GM12891 (cell line): ENCODE measurements around the gene POGLUT3.

ENCODE experiments used
- DNase-seq: peaks from one replicate; pipeline ENCODE4 v3.0.0; 2011; ENCODE audit warnings: low spot score; ENCODE audit not compliant: insufficient read length
- FAIRE-seq: peaks from 2 replicates; lab custom pipeline; 2011; peaks lifted over from hg19 to GRCh38; lab: Jason Lieb, UNC
- PAX5 ChIP-seq: IDR thresholded peaks from 2 replicates; pipeline ENCODE4 v1.6.1; 2011; ENCODE audit warnings: low read length, moderate library complexity, mild to moderate bottlenecking; ENCODE audit not compliant: insufficient read depth, severe bottlenecking
- POLR2A ChIP-seq: IDR thresholded peaks from 2 replicates; pipeline ENCODE4 v1.6.1; 2011; ENCODE audit warnings: low read depth, low read length, control low read depth
- POLR2AphosphoS5 ChIP-seq: IDR thresholded peaks from 2 replicates; pipeline ENCODE4 v1.6.1; 2011; ENCODE audit warnings: low read depth, low read length, control low read depth
- POU2F2 ChIP-seq: IDR thresholded peaks from 2 replicates; pipeline ENCODE4 v1.6.1; 2011; ENCODE audit warnings: low read depth, mild to moderate bottlenecking, control low read depth, low read length, moderate library complexity
- SPI1 ChIP-seq: IDR thresholded peaks from 2 replicates; pipeline ENCODE4 v1.6.1; 2011; ENCODE audit warnings: low read depth, low read length, control low read depth
- TAF1 ChIP-seq: IDR thresholded peaks from 2 replicates; pipeline ENCODE4 v1.6.1; 2011; ENCODE audit warnings: low read depth, low read length, control low read depth

POGLUT3 gene

DNA sequence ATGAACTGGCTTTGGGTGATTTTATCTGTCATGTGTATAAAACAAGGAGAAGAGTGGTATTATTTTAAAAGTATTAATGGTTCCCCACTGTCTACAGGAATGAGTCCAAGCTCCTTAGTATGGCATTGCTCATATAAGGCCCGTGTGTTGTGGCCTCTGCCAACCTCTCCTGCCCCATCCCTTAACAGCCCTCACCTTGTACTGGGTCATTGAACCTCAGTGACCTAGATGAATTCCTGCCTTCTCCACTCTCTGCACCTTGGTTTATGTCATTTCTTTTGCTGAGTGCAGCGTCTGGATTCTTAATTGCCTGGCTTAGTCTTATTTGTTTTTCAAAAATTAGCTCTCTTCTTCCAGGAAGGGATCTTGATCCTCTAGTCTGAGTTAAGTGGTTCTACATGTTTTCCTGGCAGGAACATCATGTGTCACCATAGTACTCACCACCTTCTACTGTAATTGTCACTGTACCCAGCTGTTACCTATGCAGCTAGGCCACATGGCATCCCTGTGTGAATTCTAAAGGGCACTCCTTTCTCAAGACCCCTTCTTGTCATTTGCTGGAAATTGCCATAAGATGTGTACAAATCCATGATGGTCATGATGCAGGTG lies 36.2 kb upstream of the POGLUT3 start:
- TF ChIP-seq PAX5 (no peak), SPI1 (no peak), TAF1 (no peak), POU2F2 (no peak), POLR2AphosphoS5 (no peak), POLR2A (no peak)
- FAIRE-seq (no peak), DNase-seq (no peak)

GRCh38 chr11:108530426-108530825 lies 32.2 kb upstream of the POGLUT3 start:
- FAIRE-seq, result no peak
- TF ChIP-seq POLR2AphosphoS5, result no peak
- no peak for DNase-seq

DNA sequence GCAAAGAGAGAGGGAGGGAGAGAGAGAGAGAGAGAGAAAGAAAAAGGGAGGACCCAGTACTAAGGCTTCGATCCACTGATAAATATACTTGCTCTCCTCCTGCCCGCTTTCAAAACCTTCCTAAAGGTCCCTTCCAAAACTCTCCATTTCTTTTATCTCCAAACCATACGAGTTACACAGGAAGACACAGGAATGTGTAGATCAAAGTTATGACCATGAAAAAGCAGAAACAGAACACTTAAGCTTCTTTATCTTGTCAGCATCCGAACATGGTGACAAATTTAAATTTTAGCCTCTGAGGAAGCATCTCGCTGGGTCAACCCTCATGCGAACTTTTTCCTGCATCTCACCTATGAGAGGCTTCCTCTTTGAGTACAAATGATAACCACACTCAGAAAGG lies 29.2 kb upstream of the POGLUT3 start:
- no peak for FAIRE-seq
- TF ChIP-seq POU2F2 (no peak), SPI1 (no peak), POLR2A (no peak), TAF1 (no peak), POLR2AphosphoS5 (no peak), PAX5 (no peak)
- no peak for DNase-seq

GRCh38 chr11:108525161-108525560 lies 27.0 kb upstream of the POGLUT3 start:
- no peak for DNase-seq
- TF ChIP-seq TAF1, result no peak
- TF ChIP-seq POU2F2, result no peak
- no peak for TF ChIP-seq PAX5
- no peak for TF ChIP-seq POLR2AphosphoS5
- FAIRE-seq, result no peak

GRCh38 chr11:108524422-108524821 lies 26.2 kb upstream of the POGLUT3 start:
- FAIRE-seq (no peak), DNase-seq (no peak)
- TF ChIP-seq POU2F2 (no peak), TAF1 (no peak), POLR2AphosphoS5 (no peak), PAX5 (no peak), POLR2A (no peak), SPI1 (no peak)

GRCh38 chr11:108522318-108522717 lies 24.1 kb upstream of the POGLUT3 start:
- no peak for TF ChIP-seq POLR2AphosphoS5
- no peak for TF ChIP-seq POU2F2
- no peak for TF ChIP-seq TAF1
- 0 out of 2 replicates have a peak, but pooled peaks have one; percentile 2 for TF ChIP-seq SPI1
- FAIRE-seq (no peak), DNase-seq (no peak)

DNA sequence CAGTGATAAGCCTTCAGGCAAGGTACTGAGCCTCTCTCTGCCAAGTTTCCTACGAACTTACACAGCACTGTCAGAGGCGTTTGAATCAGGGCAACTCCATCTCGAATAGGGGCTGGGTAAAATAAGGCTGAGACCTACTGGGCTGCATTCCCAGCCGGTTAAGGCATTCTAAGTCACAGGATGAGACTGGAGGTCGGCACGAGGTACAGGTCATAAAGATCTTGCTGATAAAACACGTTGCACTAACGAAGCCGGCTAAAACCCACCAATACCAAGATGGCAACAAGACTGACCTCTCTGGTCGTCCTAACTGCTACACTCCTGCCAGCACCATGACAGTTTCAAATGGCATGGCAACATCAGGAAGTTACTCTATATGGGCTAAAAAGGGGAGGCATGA lies 20.4 kb upstream of the POGLUT3 start:
- TF ChIP-seq POU2F2, result no peak
- no peak for TF ChIP-seq TAF1
- no peak for TF ChIP-seq SPI1
- TF ChIP-seq POLR2A, result no peak
- no peak for TF ChIP-seq POLR2AphosphoS5
- TF ChIP-seq PAX5, result no peak
- FAIRE-seq (no peak), DNase-seq (no peak)

- no peak for TF ChIP-seq POLR2A
- no peak for TF ChIP-seq POU2F2
- no peak for TF ChIP-seq SPI1
- TF ChIP-seq POLR2AphosphoS5, result no peak
- TF ChIP-seq TAF1, result no peak
- TF ChIP-seq PAX5, result no peak
- DNase-seq (no peak), FAIRE-seq (no peak)
Measured at GRCh38 chr11:108516125-108516524, 17.9 kb upstream of the POGLUT3 start.

- DNase-seq (no peak), FAIRE-seq (no peak)
- TF ChIP-seq PAX5, result no peak
- TF ChIP-seq POLR2AphosphoS5, result no peak
- TF ChIP-seq SPI1, result no peak
- TF ChIP-seq POLR2A, result no peak
- TF ChIP-seq TAF1, result no peak
- no peak for TF ChIP-seq POU2F2
Measured at GRCh38 chr11:108512708-108513107, 14.5 kb upstream of the POGLUT3 start.

DNA sequence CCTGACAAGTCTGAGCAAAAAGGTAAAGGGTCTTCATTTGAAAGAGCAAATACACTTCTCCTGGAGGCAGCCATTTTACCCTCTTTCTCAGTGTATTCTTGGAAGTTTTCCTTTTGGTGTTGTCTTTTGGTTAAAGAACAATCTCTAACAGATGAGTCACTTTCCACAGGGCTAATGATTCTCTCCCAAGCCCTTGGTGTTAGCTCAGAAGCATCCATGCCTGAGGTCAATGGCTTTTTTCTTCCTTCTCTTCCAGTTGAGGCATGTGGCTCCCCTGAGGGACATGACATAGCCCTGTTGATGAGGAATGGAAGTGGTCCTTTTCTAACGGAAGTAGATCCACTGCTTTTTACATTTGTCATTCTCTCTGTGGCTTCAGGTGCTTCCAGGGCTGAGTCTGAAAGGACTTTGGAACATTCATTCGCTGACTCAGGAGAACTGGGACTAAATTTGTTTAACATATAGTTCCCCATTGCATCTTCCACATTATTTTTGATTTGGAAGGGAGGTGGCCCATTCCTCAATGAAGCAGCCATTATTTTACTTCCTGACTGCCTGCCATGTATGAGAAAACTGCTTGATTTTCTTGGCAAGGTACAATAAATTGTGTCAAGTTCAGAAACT lies 13.8 kb upstream of the POGLUT3 start:
- TF ChIP-seq TAF1, result no peak
- TF ChIP-seq POLR2AphosphoS5, result no peak
- no peak for TF ChIP-seq POU2F2
- TF ChIP-seq SPI1, result no peak
- no peak for TF ChIP-seq PAX5
- DNase-seq (no peak), FAIRE-seq (no peak)
